Upper lobe of left lung (tissue), 4 donors: ENCODE results near the gene PPP5C.

ENCODE experiments used
- CTCF ChIP-seq, 6 experiments: fragments of 450-650 bp in 4 of 6; fragments of 200-600 bp in 2 of 6; sonication (generic) in 2 of 6; IDR thresholded peaks; one replicate each; pipeline ENCODE4 v1.5.1; 2016 to 2019; ENCODE audit warnings: antibody characterized with exemption in 6 of 6
- EP300 ChIP-seq, 4 donors: sonication (generic); formaldehyde crosslinking; IDR thresholded peaks; one replicate each; pipeline ENCODE4 v1.5.1; 2017; ENCODE audit warnings: antibody characterized with exemption in 4 of 4, control low read depth in 2 of 4
- POLR2A ChIP-seq, 4 donors: fragments of 450-650 bp; IDR thresholded peaks; one replicate each; pipeline ENCODE4 v1.5.1; 2016 to 2017; ENCODE audit warnings: antibody characterized with exemption in 4 of 4, mild to moderate bottlenecking in 2 of 4
- POLR2AphosphoS5 ChIP-seq, 2 donors: sonication (generic); formaldehyde crosslinking; IDR thresholded peaks; one replicate each; pipeline ENCODE4 v1.5.1; 2017; ENCODE audit warnings: antibody characterized with exemption in 2 of 2

DNA sequence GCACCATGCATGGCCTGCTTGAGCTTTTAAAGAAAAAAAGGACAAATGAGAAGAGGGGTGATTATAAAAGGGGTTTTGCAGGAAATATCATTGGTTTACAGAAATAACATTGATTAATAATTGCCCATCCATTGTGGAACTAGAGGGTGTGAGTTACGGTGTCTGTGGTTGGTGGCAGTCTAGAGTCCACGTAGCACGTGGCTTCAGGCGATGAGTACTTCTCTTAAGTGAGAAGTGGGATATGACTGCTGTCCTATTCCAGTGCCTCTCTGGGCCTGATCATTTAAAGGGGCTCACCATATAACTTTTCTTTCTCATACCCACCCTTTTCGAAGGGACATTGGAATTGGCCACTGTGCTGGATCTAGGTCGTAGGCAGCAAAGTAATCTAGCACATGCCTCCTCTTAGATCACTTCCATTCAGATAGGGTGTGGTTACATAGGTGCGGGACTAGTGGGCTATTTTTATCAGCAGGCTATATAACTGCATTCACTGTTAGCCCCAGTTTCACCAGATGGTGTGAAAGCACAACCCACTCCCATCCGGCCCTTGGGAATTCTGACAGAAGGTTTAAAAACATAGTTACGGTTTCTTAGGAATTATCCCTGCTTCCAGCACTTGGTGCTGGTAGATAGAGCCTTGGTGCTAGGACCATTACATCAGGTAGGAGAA, 19.9 kb downstream of the PPP5C start:
- TF ChIP-seq POLR2AphosphoS5 (IDR thresholded peaks at IDR 0.05) (no peak), CTCF (IDR thresholded peaks at IDR 0.05) (no peak), POLR2A (IDR thresholded peaks at IDR 0.05) (no peak), EP300 (IDR thresholded peaks at IDR 0.05) (no peak)
